Breast epithelium (tissue), 3 donors: ENCODE data around the gene YPEL2.

Experiments used
- CTCF ChIP-seq, 3 donors: fragments of 450-650 bp; IDR thresholded peaks; one replicate each; pipeline ENCODE4 v1.5.1; 2016 to 2017; ENCODE audit warnings: antibody characterized with exemption in 3 of 3, mild to moderate bottlenecking in 3 of 3, moderate library complexity in 3 of 3
- POLR2A ChIP-seq: fragments of 450-650 bp; IDR thresholded peaks from one replicate; pipeline ENCODE4 v1.6.1; 2016; ENCODE audit warnings: antibody characterized with exemption, mild to moderate bottlenecking, moderate library complexity

GRCh38 chr17:59371416-59372100, 40.1 kb downstream of the YPEL2 start:
- TF ChIP-seq CTCF (IDR thresholded peaks at IDR 0.05) (no peak), POLR2A (no peak)
